CD8-positive, alpha-beta memory T cell (primary cell): ENCODE measurements around the gene ATOH1. TPM values are rescaled to one million over a fixed set of nuclear protein-coding genes. Genes with fewer than 3 reads are reported as not detected.
A peak's percentile ranks its signal among the peaks of the same experiment; 100 is the strongest.

Source experiments
- CTCF ChIA-PET: fragments of 350-600 bp; sonication (Branson Sonifier 250); formaldehyde crosslinking; loops from one replicate; lab custom pipeline; 2021; ENCODE audit warnings: antibody characterized with exemption; lab: Charles Lee
- POLR2A ChIA-PET: fragments of 350-600 bp; sonication (Branson Sonifier 250); formaldehyde crosslinking; loops from one replicate; lab custom pipeline; 2021; ENCODE audit warnings: antibody characterized with exemption; lab: Charles Lee
- DNase-seq, 5 donors: peaks; one replicate each; pipeline versions ENCODE4 v3.0.0 to v3.0.0-alpha.2; 2020 to 2022; ENCODE audit warnings: mixed read lengths in 1 of 5
- H3K27ac ChIP-seq: one replicate; pipeline ENCODE4 v1.7.0; 2013; ENCODE audit warnings: low read depth, mild to moderate bottlenecking, low read length, moderate library complexity
- H3K27me3 ChIP-seq: 2 replicates; pipeline ENCODE4 v1.7.0; 2013; ENCODE audit warnings: low read length, mild to moderate bottlenecking; ENCODE audit not compliant: insufficient read depth, poor library complexity, severe bottlenecking
- H3K36me3 ChIP-seq: 2 replicates; pipeline ENCODE4 v1.7.0; 2013; ENCODE audit warnings: mild to moderate bottlenecking, low read length, moderate library complexity; ENCODE audit not compliant: insufficient read depth
- H3K4me1 ChIP-seq: 2 replicates; pipeline ENCODE4 v1.7.0; 2013; ENCODE audit warnings: mild to moderate bottlenecking, low read length, moderate library complexity; ENCODE audit not compliant: insufficient read depth
- H3K4me3 ChIP-seq: 2 replicates; pipeline ENCODE4 v1.7.0; 2013; ENCODE audit warnings: mild to moderate bottlenecking, low read length
- H3K9me3 ChIP-seq: 2 replicates; pipeline ENCODE4 v1.7.0; 2013; ENCODE audit warnings: mild to moderate bottlenecking, low read length
- H3K27ac Mint-ChIP-seq, 8 donors: one replicate each; pipeline ENCODE4 v1.8.0; 2020 to 2021; ENCODE audit warnings: mixed read lengths in 8 of 8, mild to moderate bottlenecking in 6 of 8, inconsistent platforms in 3 of 8, moderate library complexity in 3 of 8
- H3K27me3 Mint-ChIP-seq, 2 donors: one replicate each; pipeline ENCODE4 v1.8.0; 2020 to 2021; ENCODE audit warnings: mixed read lengths in 2 of 2, mild to moderate bottlenecking in 1 of 2, moderate library complexity in 1 of 2
- H3K36me3 Mint-ChIP-seq, 3 donors: one replicate each; pipeline ENCODE4 v1.8.0; 2020 to 2021; ENCODE audit warnings: mixed read lengths in 3 of 3, inconsistent platforms in 1 of 3, mild to moderate bottlenecking in 1 of 3
- H3K4me1 Mint-ChIP-seq, 3 donors: one replicate each; pipeline ENCODE4 v1.8.0; 2020 to 2021; ENCODE audit warnings: mixed read lengths in 3 of 3, inconsistent platforms in 1 of 3, mild to moderate bottlenecking in 1 of 3
- H3K4me3 Mint-ChIP-seq, 7 donors: one replicate each; pipeline ENCODE4 v1.8.0; 2020 to 2021; ENCODE audit warnings: mixed read lengths in 7 of 7, mild to moderate bottlenecking in 6 of 7, moderate library complexity in 4 of 7, inconsistent platforms in 2 of 7
- H3K9me3 Mint-ChIP-seq, 5 donors: one replicate each; pipeline ENCODE4 v1.8.0; 2020 to 2022; ENCODE audit warnings: mixed read lengths in 5 of 5, mild to moderate bottlenecking in 3 of 5, moderate library complexity in 2 of 5, inconsistent platforms in 1 of 5
- polyA plus RNA-seq: library from polyadenylated mRNA; unstranded; fragments of 300-500 nt; fragmentation: Illumina TruSeq; gene quantifications from one replicate; pipeline ENCODE4 v1.2.3, GENCODE V29; 2021
- total RNA-seq, 2 experiments: library from RNA; stranded (reverse); gene quantifications; one replicate each; pipeline ENCODE4 v1.2.3, GENCODE V29; 2021

The ATOH1 gene
- total and polyA plus RNA-seq, 3 experiments from 2014 or later, result not detected

- Histone ChIP-seq H3K9me3 (no peaks in the 10 kb centered on the region), H3K27ac (no peak overlapping the region), H3K36me3 (no peaks in the 10 kb centered on the region), H3K4me3 (no peak overlapping the region), H3K27me3 (peaks cover 17% of the 10 kb centered on the region), H3K4me1 (no peaks in the 10 kb centered on the region)
- Mint-ChIP-seq H3K27me3 (peaks cover 45 to 73% of the 10 kb centered on the region in 2 donors), H3K27ac (no peak overlapping the region), H3K4me3 (no peak overlapping the region), H3K9me3 (peaks cover 3 to 25% (median 9%) of the 10 kb centered on the region in 5 donors), H3K4me1 (peaks cover 2 to 16% (median 5%) of the 10 kb centered on the region in 3 donors), H3K36me3 (no peaks in the 10 kb centered on the region)
- no peak for DNase-seq
- POLR2A ChIA-PET, result no interaction called here
- CTCF ChIA-PET, result no interaction called here
These were observed 654 bp downstream of the ATOH1 start for GRCh38 chr4:93828995-93829819.

GRCh38 chr4:93829820-93830687 lies 1.5 kb downstream of the ATOH1 start:
- Histone ChIP-seq H3K9me3 (no peaks in the 10 kb centered on the region), H3K4me1 (no peaks in the 10 kb centered on the region), H3K27me3 (peaks cover 17% of the 10 kb centered on the region), H3K36me3 (no peaks in the 10 kb centered on the region), H3K27ac (no peak overlapping the region), H3K4me3 (no peak overlapping the region)
- H3K4me3 Mint-ChIP-seq, result peak overlapping the region in 1 of 7 donors; percentile 12
- CTCF ChIA-PET, result no interaction called here
- peaks cover 2 to 16% (median 5%) of the 10 kb centered on the region in 3 donors for H3K4me1 Mint-ChIP-seq
- POLR2A ChIA-PET, result no interaction called here
- no peaks in the 10 kb centered on the region for H3K36me3 Mint-ChIP-seq
- H3K27me3 Mint-ChIP-seq, result peaks cover 47 to 80% of the 10 kb centered on the region in 2 donors
- DNase-seq, result no peak
- peak overlapping the region in 1 of 8 donors; percentile 41 for H3K27ac Mint-ChIP-seq
- peaks cover 4 to 25% (median 9%) of the 10 kb centered on the region in 5 donors for H3K9me3 Mint-ChIP-seq

GRCh38 chr4:93831716-93832496 lies 3.4 kb downstream of the ATOH1 start:
- peaks cover 13% of the 10 kb centered on the region for H3K27me3 ChIP-seq
- POLR2A ChIA-PET, result no interaction called here

GRCh38 chr4:93834249-93835066 lies 5.9 kb downstream of the ATOH1 start:
- ChIA-PET POLR2A (no interaction called here), CTCF (no interaction called here)
- peaks cover 5% of the 10 kb centered on the region for H3K27me3 ChIP-seq

More at GRCh38 chr4:93831716-93832496, 3.4 kb downstream of the ATOH1 start:
- no peak overlapping the region for H3K4me3 Mint-ChIP-seq
- Histone ChIP-seq H3K36me3 (no peaks in the 10 kb centered on the region), H3K4me3 (no peak overlapping the region), H3K9me3 (no peaks in the 10 kb centered on the region), H3K4me1 (no peaks in the 10 kb centered on the region), H3K27ac (no peak overlapping the region)
- CTCF ChIA-PET, result no interaction called here
- peaks cover 2 to 16% (median 5%) of the 10 kb centered on the region in 3 donors for H3K4me1 Mint-ChIP-seq
- H3K36me3 Mint-ChIP-seq, result no peaks in the 10 kb centered on the region
- H3K27me3 Mint-ChIP-seq, result peaks cover 41 to 76% of the 10 kb centered on the region in 2 donors
- no peak overlapping the region for H3K27ac Mint-ChIP-seq
- no peak for DNase-seq
- H3K9me3 Mint-ChIP-seq, result peaks cover 4 to 21% (median 12%) of the 10 kb centered on the region in 5 donors

GRCh38 chr4:93835929-93836328 lies 7.4 kb downstream of the ATOH1 start:
- no peaks in the 10 kb centered on the region for H3K4me1 Mint-ChIP-seq
- H3K36me3 ChIP-seq, result no peaks in the 10 kb centered on the region
- peaks cover 19 to 46% of the 10 kb centered on the region in 2 donors for H3K27me3 Mint-ChIP-seq
- H3K27ac ChIP-seq, result no peak overlapping the region
- no peaks in the 10 kb centered on the region for H3K36me3 Mint-ChIP-seq
- H3K4me3 ChIP-seq, result no peak overlapping the region
- H3K4me3 Mint-ChIP-seq, result no peak overlapping the region
- H3K9me3 ChIP-seq, result no peaks in the 10 kb centered on the region
- H3K27me3 ChIP-seq, result no peaks in the 10 kb centered on the region
- CTCF ChIA-PET, result no interaction called here
- no peaks in the 10 kb centered on the region for H3K4me1 ChIP-seq
- H3K27ac Mint-ChIP-seq, result no peak overlapping the region
- DNase-seq, result no peak
- H3K9me3 Mint-ChIP-seq, result peaks cover 0 to 17% (median 10%) of the 10 kb centered on the region in 5 donors
- POLR2A ChIA-PET, result no interaction called here

More at GRCh38 chr4:93834249-93835066, 5.9 kb downstream of the ATOH1 start:
- no peak for DNase-seq
- Mint-ChIP-seq H3K4me1 (peaks cover 0 to 4% (median 2%) of the 10 kb centered on the region in 3 donors), H3K36me3 (no peaks in the 10 kb centered on the region), H3K27me3 (peaks cover 31 to 58% of the 10 kb centered on the region in 2 donors), H3K9me3 (peaks cover 0 to 19% (median 10%) of the 10 kb centered on the region in 5 donors), H3K27ac (no peak overlapping the region), H3K4me3 (no peak overlapping the region)
- Histone ChIP-seq H3K4me1 (no peaks in the 10 kb centered on the region), H3K36me3 (no peaks in the 10 kb centered on the region), H3K27ac (no peak overlapping the region), H3K4me3 (no peak overlapping the region), H3K9me3 (no peaks in the 10 kb centered on the region)

GRCh38 chr4:93839704-93840103 lies 11.2 kb downstream of the ATOH1 start:
- no peak overlapping the region for H3K27ac Mint-ChIP-seq
- H3K4me3 Mint-ChIP-seq, result no peak overlapping the region
- no peaks in the 10 kb centered on the region for H3K9me3 ChIP-seq
- no peaks in the 10 kb centered on the region for H3K4me1 ChIP-seq
- DNase-seq, result no peak
- no peaks in the 10 kb centered on the region for H3K36me3 Mint-ChIP-seq
- CTCF ChIA-PET, result no interaction called here
- H3K27me3 ChIP-seq, result no peaks in the 10 kb centered on the region
- no peak overlapping the region for H3K4me3 ChIP-seq
- H3K4me1 Mint-ChIP-seq, result no peaks in the 10 kb centered on the region
- peaks cover 0 to 11% (median 5%) of the 10 kb centered on the region in 5 donors for H3K9me3 Mint-ChIP-seq
- POLR2A ChIA-PET, result no interaction called here
- no peaks in the 10 kb centered on the region for H3K36me3 ChIP-seq
- peaks cover 0 to 11% of the 10 kb centered on the region in 2 donors for H3K27me3 Mint-ChIP-seq
- H3K27ac ChIP-seq, result no peak overlapping the region

GRCh38 chr4:93841803-93842345 lies 13.3 kb downstream of the ATOH1 start:
- Mint-ChIP-seq H3K27ac (no peak overlapping the region), H3K27me3 (peaks cover 0 to 3% of the 10 kb centered on the region in 2 donors), H3K4me1 (no peaks in the 10 kb centered on the region), H3K36me3 (no peaks in the 10 kb centered on the region), H3K4me3 (no peak overlapping the region), H3K9me3 (peaks cover 0 to 8% (median 4%) of the 10 kb centered on the region in 5 donors)
- DNase-seq, result no peak
- POLR2A ChIA-PET, result no interaction called here
- Histone ChIP-seq H3K36me3 (no peaks in the 10 kb centered on the region), H3K4me1 (no peaks in the 10 kb centered on the region), H3K9me3 (no peaks in the 10 kb centered on the region), H3K4me3 (no peak overlapping the region), H3K27ac (no peak overlapping the region), H3K27me3 (no peaks in the 10 kb centered on the region)
- CTCF ChIA-PET, result no interaction called here
